SK-N-SH (cell line): ENCODE data around the gene TOMT. TPM values are rescaled to one million over a fixed set of nuclear protein-coding genes. Genes with fewer than 3 reads are reported as not detected.
A peak's percentile ranks its signal among the peaks of the same experiment; 100 is the strongest.

ENCODE experiments used
- CTCF ChIA-PET: fragments of 300-600, 350-600 bp; formaldehyde crosslinking; extraction: SDS; loops from one replicate; lab custom pipeline; 2021; lab: Yijun Ruan, JAX
- POLR2A ChIA-PET: fragments of 350-600 bp; sonication (Branson Sonifier 250); formaldehyde crosslinking; extraction: SDS; loops from one replicate; lab custom pipeline; 2020; ENCODE audit warnings: antibody characterized with exemption, inconsistent platforms; lab: Yijun Ruan, JAX
- DNase-seq: peaks from one replicate; pipeline ENCODE4 v3.0.0; 2012
- H2AFZ ChIP-seq: fragments of 200-600 bp; sonication (generic); 2 replicates; pipeline ENCODE4 v1.8.1; 2016; ENCODE audit warnings: antibody characterized with exemption, mild to moderate bottlenecking, low read depth
- H3F3A ChIP-seq: fragments of 200-600 bp; sonication (generic); replicated peaks from 2 replicates; pipeline ENCODE3; 2016; ENCODE audit warnings: antibody characterized with exemption, mild to moderate bottlenecking; ENCODE audit not compliant: insufficient read depth
- H3K27ac ChIP-seq, 2 experiments: fragments of 200-500 bp in 1 of 2; fragments of 200-600 bp in 1 of 2; sonication (Bioruptor generic) in 1 of 2; sonication (generic), shearing (Covaris generic) in 1 of 2; 2 replicates each; pipeline versions ENCODE4 v1.5.1 to v1.6.1; 2014 to 2016; ENCODE audit warnings: low read depth in 2 of 2, inconsistent platforms in 1 of 2, low read length in 1 of 2, mild to moderate bottlenecking in 1 of 2, mixed read lengths in 1 of 2
- H3K27me3 ChIP-seq: fragments of 200-600 bp; sonication (generic), shearing (Covaris generic); 2 replicates; pipeline ENCODE4 v1.6.1; 2016; ENCODE audit warnings: mixed run types; ENCODE audit not compliant: insufficient read depth
- H3K36me3 ChIP-seq, 2 experiments: fragments of 200-500 bp in 1 of 2; fragments of 200-600 bp in 1 of 2; sonication (Bioruptor generic) in 1 of 2; sonication (generic) in 1 of 2; replicated peaks in 1 of 2; 2 replicates each; pipeline versions ENCODE3 to v1.5.1; 2014 to 2016; ENCODE audit warnings: low read length in 1 of 2, mild to moderate bottlenecking in 1 of 2; ENCODE audit not compliant: insufficient read depth in 2 of 2, control insufficient read depth in 1 of 2
- H3K4me1 ChIP-seq, 2 experiments: fragments of 200-500 bp in 1 of 2; fragments of 200-600 bp in 1 of 2; sonication (Bioruptor generic) in 1 of 2; sonication (generic), shearing (Covaris generic) in 1 of 2; 2 replicates each; pipeline versions ENCODE4 v1.5.1 to v1.6.1; 2014 to 2016; ENCODE audit warnings: low read depth in 1 of 2, low read length in 1 of 2, mixed run types in 1 of 2; ENCODE audit not compliant: insufficient read depth in 2 of 2, control insufficient read depth in 1 of 2
- H3K4me2 ChIP-seq: fragments of 200-600 bp; sonication (generic), shearing (Covaris generic); 2 replicates; pipeline ENCODE4 v1.6.1; 2017; ENCODE audit warnings: mixed run types
- H3K4me3 ChIP-seq, 2 experiments: fragments of 200-500 bp in 1 of 2; fragments of 200-600 bp in 1 of 2; sonication (Bioruptor generic) in 1 of 2; sonication (generic), shearing (Covaris generic) in 1 of 2; 2 replicates each; pipeline versions ENCODE4 v1.5.1 to v1.8.1; 2014 to 2016; ENCODE audit warnings: low read depth in 2 of 2, inconsistent platforms in 1 of 2, low read length in 1 of 2, mild to moderate bottlenecking in 1 of 2, mixed read lengths in 1 of 2, moderate library complexity in 1 of 2
- H3K79me2 ChIP-seq: fragments of 200-600 bp; sonication (generic); 2 replicates; pipeline ENCODE4 v1.8.1; 2017; ENCODE audit warnings: mild to moderate bottlenecking; ENCODE audit not compliant: insufficient read depth
- H3K9ac ChIP-seq: fragments of 200-600 bp; sonication (generic); 2 replicates; pipeline ENCODE4 v1.6.1; 2017; ENCODE audit warnings: mixed run types
- H3K9me2 ChIP-seq: fragments of 200-600 bp; sonication (generic); 2 replicates; pipeline ENCODE4 v1.6.1; 2017; ENCODE audit warnings: mixed run types
- H3K9me3 ChIP-seq: fragments of 200-600 bp; sonication (generic); 2 replicates; pipeline ENCODE4 v1.6.1; 2017; ENCODE audit warnings: mixed run types, mild to moderate bottlenecking, moderate library complexity
- H4K20me1 ChIP-seq: fragments of 200-600 bp; sonication (generic); 2 replicates; pipeline ENCODE4 v1.6.1; 2017; ENCODE audit warnings: mild to moderate bottlenecking, mixed run types; ENCODE audit not compliant: insufficient read depth
- CHD2 ChIP-seq: fragments of 150-350 bp; IDR thresholded peaks from 2 replicates; pipeline ENCODE4 v1.6.1; 2018; ENCODE audit warnings: low read length; ENCODE audit not compliant: partially characterized antibody
- CTCF ChIP-seq: fragments of 200-600 bp; sonication (generic); IDR thresholded peaks from 2 replicates; pipeline ENCODE4 v1.6.1; 2017; ENCODE audit warnings: antibody characterized with exemption, mild to moderate bottlenecking, moderate library complexity
- EZH2phosphoT487 ChIP-seq: fragments of 200-600 bp; sonication (generic); IDR thresholded peaks from 2 replicates; pipeline ENCODE4 v1.6.1; 2017; ENCODE audit warnings: low read depth, mixed run types, mild to moderate bottlenecking, antibody characterized with exemption, moderate library complexity, borderline replicate concordance
- FOSL2 ChIP-seq: IDR thresholded peaks from 2 replicates; pipeline ENCODE4 v1.4.0; 2012; ENCODE audit warnings: low read depth, mild to moderate bottlenecking, moderate library complexity, borderline replicate concordance
- FOXM1 ChIP-seq: IDR thresholded peaks from 2 replicates; pipeline ENCODE4 v1.4.0; 2012; ENCODE audit warnings: low read depth, mild to moderate bottlenecking
- GABPA ChIP-seq: IDR thresholded peaks from 2 replicates; pipeline ENCODE4 v1.4.0; 2012; ENCODE audit warnings: low read depth, mild to moderate bottlenecking
- GATA2 ChIP-seq: sonication (generic); formaldehyde crosslinking; IDR thresholded peaks from 2 replicates; pipeline ENCODE4 v1.5.0; 2020; ENCODE audit warnings: mild to moderate bottlenecking, missing genetic modification reagents
- IRF3 ChIP-seq: fragments of 150-350 bp; IDR thresholded peaks from 2 replicates; pipeline ENCODE4 v1.6.1; 2016; ENCODE audit warnings: mild to moderate bottlenecking, low read depth, low read length
- JUND ChIP-seq: IDR thresholded peaks from 2 replicates; pipeline ENCODE4 v1.4.0; 2012
- MXI1 ChIP-seq: IDR thresholded peaks from 2 replicates; pipeline ENCODE4 v1.6.1; 2012; ENCODE audit warnings: mild to moderate bottlenecking, low read depth, low read length, improper control_type of control experiment
- POLR2AphosphoS5 ChIP-seq: IDR thresholded peaks from 2 replicates; pipeline ENCODE4 v1.6.1; 2012; ENCODE audit warnings: low read depth, low read length
- RAD21 ChIP-seq: IDR thresholded peaks from 2 replicates; pipeline ENCODE4 v1.6.1; 2012; ENCODE audit warnings: mild to moderate bottlenecking, low read length
- RCOR1 ChIP-seq: fragments of 150-350 bp; IDR thresholded peaks from 2 replicates; pipeline ENCODE4 v1.6.1; 2017; ENCODE audit warnings: antibody characterized with exemption, low read length
- RFX5 ChIP-seq: IDR thresholded peaks from 2 replicates; pipeline ENCODE4 v1.6.1; 2012; ENCODE audit warnings: mild to moderate bottlenecking, improper control_type of control experiment, low read length
- SMC3 ChIP-seq: IDR thresholded peaks from 2 replicates; pipeline ENCODE4 v1.6.1; 2012; ENCODE audit warnings: low read depth, low read length, improper control_type of control experiment
- TCF12 ChIP-seq: IDR thresholded peaks from 2 replicates; pipeline ENCODE4 v1.4.0; 2012
- USF1 ChIP-seq: IDR thresholded peaks from 2 replicates; pipeline ENCODE4 v1.4.0; 2012; ENCODE audit warnings: low read depth, borderline replicate concordance
- YY1 ChIP-seq: IDR thresholded peaks from 2 replicates; pipeline ENCODE4 v1.4.0; 2012; ENCODE audit warnings: low read depth, mild to moderate bottlenecking
- WGBS: methylation state at CpG from one replicate; pipeline ENCODE4 v1.1.6; 2017; ENCODE audit warnings: low lambda C conversion rate; 5-methylcytosine and 5-hydroxymethylcytosine counted together
- polyA plus RNA-seq, 3 experiments: library from polyadenylated mRNA; depleted of rRNA; stranded (reverse); fragments of >200 nt; gene quantifications; 2 replicates each; pipeline ENCODE4 v1.2.3, GENCODE V29; 2012
- TF ChIP-seq, protein P1 (sequence below): IDR thresholded peaks from 2 replicates; pipeline ENCODE4; 2012
- TF ChIP-seq, protein P2 (sequence below): IDR thresholded peaks from 2 replicates; pipeline ENCODE4 v1.4.0; 2012; ENCODE audit warnings: low read depth, borderline replicate concordance
- TF ChIP-seq, protein P3 (sequence below): fragments of 150-350 bp; IDR thresholded peaks from 2 replicates; pipeline ENCODE4 v1.6.1; 2017; ENCODE audit warnings: antibody characterized with exemption, low read length, low read depth, borderline replicate concordance

TOMT gene
- polyA plus RNA-seq, 1 of the 3 experiments (the other 2 are of a cell fraction) = not detected

GRCh38 chr11:72139500-72139899 is 33.8 kb downstream of the TOMT start:
- POLR2A ChIA-PET = no interaction called here
- Histone ChIP-seq H3K4me3 (no peak overlapping the region), H3K9me3 (no peaks in the 10 kb centered on the region), H3K9ac (no peak overlapping the region), H3K27ac (no peak overlapping the region), H3K4me2 (no peak overlapping the region), H3F3A (no peaks in the 10 kb centered on the region), H3K9me2 (no peaks in the 10 kb centered on the region), H3K79me2 (no peaks in the 10 kb centered on the region), H3K27me3 (no peaks in the 10 kb centered on the region), H2AFZ (no peak overlapping the region), H3K36me3 (no peaks in the 10 kb centered on the region), H3K4me1 (no peaks in the 10 kb centered on the region; a peak in 1 of 4 replicates), H4K20me1 (no peaks in the 10 kb centered on the region)
- DNase-seq = no peak
- CTCF ChIA-PET = interaction anchor here (1.5 to 2.5 kb wide), 2 partner anchors 12 to 114 kb away, joined by 4 to 7 read pairs; no protein-coding TSS in a partner anchor
- 90% methylated on average over 2 of the region's 11 CpGs for WGBS
- TF ChIP-seq USF1 = no peak

DNA sequence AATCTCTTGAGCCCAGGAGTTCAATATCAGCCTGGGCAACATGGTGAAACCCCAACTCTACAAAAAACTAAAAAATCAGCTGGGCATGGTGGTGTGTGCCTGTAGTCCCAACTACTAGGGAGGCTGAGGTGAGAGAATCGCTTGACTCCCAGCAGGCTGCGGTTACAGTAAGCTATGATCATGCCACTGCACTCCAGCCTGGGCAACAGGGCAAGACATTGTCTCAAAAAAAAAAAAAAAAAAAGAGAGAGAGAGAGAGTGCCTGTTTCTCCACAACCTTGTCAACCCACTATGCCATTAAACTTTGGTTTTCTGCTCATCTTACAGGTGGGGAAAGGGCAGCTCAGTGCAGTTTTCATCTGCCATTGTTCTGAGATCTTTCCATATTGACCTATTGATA is 34.9 kb downstream of the TOMT start:
- H3K9me3 ChIP-seq = no peaks in the 10 kb centered on the region
- H3K4me1 ChIP-seq = no peaks in the 10 kb centered on the region; a peak in 1 of 4 replicates
- H3K27me3 ChIP-seq = no peaks in the 10 kb centered on the region
- H3K9me2 ChIP-seq = no peaks in the 10 kb centered on the region
- CTCF ChIA-PET = interaction anchor here (1.5 to 2.5 kb wide), 2 partner anchors 15 to 115 kb away, joined by 5 to 7 read pairs; no protein-coding TSS in a partner anchor
- H3F3A ChIP-seq = no peaks in the 10 kb centered on the region
- peak overlapping the region in 1 of 2 experiments; percentile 37; a peak in 1 of 4 replicates for H3K27ac ChIP-seq
- POLR2A ChIA-PET = no interaction called here
- H2AFZ ChIP-seq = no peak overlapping the region
- no peak for TF ChIP-seq RFX5
- TF ChIP-seq, protein P1, sequence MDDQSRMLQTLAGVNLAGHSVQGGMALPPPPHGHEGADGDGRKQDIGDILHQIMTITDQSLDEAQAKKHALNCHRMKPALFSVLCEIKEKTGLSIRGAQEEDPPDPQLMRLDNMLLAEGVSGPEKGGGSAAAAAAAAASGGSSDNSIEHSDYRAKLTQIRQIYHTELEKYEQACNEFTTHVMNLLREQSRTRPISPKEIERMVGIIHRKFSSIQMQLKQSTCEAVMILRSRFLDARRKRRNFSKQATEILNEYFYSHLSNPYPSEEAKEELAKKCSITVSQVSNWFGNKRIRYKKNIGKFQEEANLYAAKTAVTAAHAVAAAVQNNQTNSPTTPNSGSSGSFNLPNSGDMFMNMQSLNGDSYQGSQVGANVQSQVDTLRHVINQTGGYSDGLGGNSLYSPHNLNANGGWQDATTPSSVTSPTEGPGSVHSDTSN = no peak
- no peak for TF ChIP-seq IRF3
- TF ChIP-seq JUND = no peak
- TF ChIP-seq POLR2AphosphoS5 = no peak
- TF ChIP-seq FOXM1 = no peak
- TF ChIP-seq FOSL2 = no peak
- TF ChIP-seq EZH2phosphoT487 = no peak
- no peak for TF ChIP-seq GABPA
- no peak for TF ChIP-seq CTCF
- TF ChIP-seq MXI1 = no peak
- no peak for TF ChIP-seq RCOR1
- no peak for TF ChIP-seq TCF12
- no peak for TF ChIP-seq SMC3
- TF ChIP-seq, protein P2, sequence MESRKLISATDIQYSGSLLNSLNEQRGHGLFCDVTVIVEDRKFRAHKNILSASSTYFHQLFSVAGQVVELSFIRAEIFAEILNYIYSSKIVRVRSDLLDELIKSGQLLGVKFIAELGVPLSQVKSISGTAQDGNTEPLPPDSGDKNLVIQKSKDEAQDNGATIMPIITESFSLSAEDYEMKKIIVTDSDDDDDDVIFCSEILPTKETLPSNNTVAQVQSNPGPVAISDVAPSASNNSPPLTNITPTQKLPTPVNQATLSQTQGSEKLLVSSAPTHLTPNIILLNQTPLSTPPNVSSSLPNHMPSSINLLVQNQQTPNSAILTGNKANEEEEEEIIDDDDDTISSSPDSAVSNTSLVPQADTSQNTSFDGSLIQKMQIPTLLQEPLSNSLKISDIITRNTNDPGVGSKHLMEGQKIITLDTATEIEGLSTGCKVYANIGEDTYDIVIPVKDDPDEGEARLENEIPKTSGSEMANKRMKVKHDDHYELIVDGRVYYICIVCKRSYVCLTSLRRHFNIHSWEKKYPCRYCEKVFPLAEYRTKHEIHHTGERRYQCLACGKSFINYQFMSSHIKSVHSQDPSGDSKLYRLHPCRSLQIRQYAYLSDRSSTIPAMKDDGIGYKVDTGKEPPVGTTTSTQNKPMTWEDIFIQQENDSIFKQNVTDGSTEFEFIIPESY = no peak
- no peak for TF ChIP-seq YY1
- no peak for TF ChIP-seq RAD21
- no peak for TF ChIP-seq GATA2
- no peak for TF ChIP-seq CHD2
- TF ChIP-seq, protein P3, sequence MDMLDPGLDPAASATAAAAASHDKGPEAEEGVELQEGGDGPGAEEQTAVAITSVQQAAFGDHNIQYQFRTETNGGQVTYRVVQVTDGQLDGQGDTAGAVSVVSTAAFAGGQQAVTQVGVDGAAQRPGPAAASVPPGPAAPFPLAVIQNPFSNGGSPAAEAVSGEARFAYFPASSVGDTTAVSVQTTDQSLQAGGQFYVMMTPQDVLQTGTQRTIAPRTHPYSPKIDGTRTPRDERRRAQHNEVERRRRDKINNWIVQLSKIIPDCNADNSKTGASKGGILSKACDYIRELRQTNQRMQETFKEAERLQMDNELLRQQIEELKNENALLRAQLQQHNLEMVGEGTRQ = no peak
- TF ChIP-seq, all 33 proteins: peak for 0
- Histone ChIP-seq H3K36me3 (no peaks in the 10 kb centered on the region), H3K79me2 (no peaks in the 10 kb centered on the region), H4K20me1 (no peaks in the 10 kb centered on the region), H3K4me2 (no peak overlapping the region), H3K4me3 (no peak overlapping the region), H3K9ac (no peak overlapping the region)
- WGBS = 90% methylated on average over 2 of the region's 2 CpGs
- no peak for DNase-seq
